AG04449 (cell line): Measurements from ENCODE around the gene CEP85L.

Source experiments
- CTCF ChIA-PET: fragments of 350-600 bp; formaldehyde crosslinking; extraction: SDS; loops from one replicate; lab custom pipeline; 2021; ENCODE audit warnings: antibody characterized with exemption; lab: Yijun Ruan, JAX
- POLR2A ChIA-PET: fragments of 400-600, 350-600 bp; formaldehyde crosslinking; extraction: SDS; loops from one replicate; lab custom pipeline; 2020; ENCODE audit warnings: antibody characterized with exemption, inconsistent platforms; lab: Yijun Ruan, JAX
- DNase-seq: peaks from one replicate; pipeline ENCODE4 v3.0.0-alpha.2; 2010; ENCODE audit warnings: low read depth, low spot score
- H3K4me3 ChIP-seq: 2 replicates; pipeline ENCODE4 v1.5.1; 2011; ENCODE audit warnings: low read depth, mild to moderate bottlenecking, control low read depth, low read length
- TF ChIP-seq, protein P1 (sequence below): IDR thresholded peaks from one replicate; pipeline ENCODE4 v1.5.1; 2011; ENCODE audit warnings: mild to moderate bottlenecking, moderate library complexity, low read length, control low read depth, inconsistent platforms; ENCODE audit not compliant: insufficient read depth; ENCODE audit errors: missing control alignments

CEP85L gene

DNA sequence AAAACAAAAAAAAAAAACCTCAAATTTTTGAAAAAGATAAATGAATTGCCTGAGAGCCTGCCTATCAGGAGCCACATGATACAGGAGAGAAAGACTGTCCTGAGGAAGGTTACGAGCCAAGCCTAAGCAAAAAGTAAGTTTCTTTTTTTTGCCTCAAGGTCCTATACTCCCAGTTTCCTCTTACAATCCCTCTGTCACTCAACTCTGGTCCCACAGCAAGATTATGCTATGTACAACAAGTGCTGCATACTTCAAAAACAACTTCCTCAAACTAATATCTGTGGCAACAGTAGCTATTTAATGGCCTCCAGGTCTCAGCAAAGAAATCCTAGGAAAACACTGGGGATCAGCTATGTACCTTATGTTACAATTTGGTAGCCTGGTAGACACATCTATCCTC lies 56.5 kb downstream of the CEP85L start:
- CTCF ChIA-PET: interaction anchor here (1.3 to 1.9 kb wide), 2 partner anchors 8 to 26 kb away, joined by 3 to 5 read pairs; no protein-coding TSS in a partner anchor
- no peak for DNase-seq
- TF ChIP-seq, protein P1, sequence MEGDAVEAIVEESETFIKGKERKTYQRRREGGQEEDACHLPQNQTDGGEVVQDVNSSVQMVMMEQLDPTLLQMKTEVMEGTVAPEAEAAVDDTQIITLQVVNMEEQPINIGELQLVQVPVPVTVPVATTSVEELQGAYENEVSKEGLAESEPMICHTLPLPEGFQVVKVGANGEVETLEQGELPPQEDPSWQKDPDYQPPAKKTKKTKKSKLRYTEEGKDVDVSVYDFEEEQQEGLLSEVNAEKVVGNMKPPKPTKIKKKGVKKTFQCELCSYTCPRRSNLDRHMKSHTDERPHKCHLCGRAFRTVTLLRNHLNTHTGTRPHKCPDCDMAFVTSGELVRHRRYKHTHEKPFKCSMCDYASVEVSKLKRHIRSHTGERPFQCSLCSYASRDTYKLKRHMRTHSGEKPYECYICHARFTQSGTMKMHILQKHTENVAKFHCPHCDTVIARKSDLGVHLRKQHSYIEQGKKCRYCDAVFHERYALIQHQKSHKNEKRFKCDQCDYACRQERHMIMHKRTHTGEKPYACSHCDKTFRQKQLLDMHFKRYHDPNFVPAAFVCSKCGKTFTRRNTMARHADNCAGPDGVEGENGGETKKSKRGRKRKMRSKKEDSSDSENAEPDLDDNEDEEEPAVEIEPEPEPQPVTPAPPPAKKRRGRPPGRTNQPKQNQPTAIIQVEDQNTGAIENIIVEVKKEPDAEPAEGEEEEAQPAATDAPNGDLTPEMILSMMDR: no peak
- POLR2A ChIA-PET: no interaction called here
- no peak overlapping the region for H3K4me3 ChIP-seq

DNA sequence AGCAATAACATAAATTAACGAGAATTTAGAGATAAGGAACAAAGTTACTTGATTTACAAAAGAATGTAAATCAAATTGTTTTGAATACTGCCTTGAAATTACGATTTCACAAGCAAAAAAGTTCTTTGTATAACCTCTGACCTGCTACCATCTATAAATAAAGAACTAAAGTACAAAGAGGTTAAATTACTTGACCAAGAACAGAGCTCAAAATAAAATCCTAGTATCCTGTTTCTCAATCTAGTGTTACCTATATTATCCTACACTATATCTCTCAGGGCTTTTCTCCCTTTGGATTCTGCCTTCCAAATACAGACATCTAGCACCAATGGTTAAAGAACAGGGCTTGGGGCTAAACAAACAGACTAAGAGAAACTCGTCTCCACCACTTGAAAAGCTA lies 59.5 kb downstream of the CEP85L start:
- H3K4me3 ChIP-seq: no peak overlapping the region
- TF ChIP-seq, protein P1: no peak
- no peak for DNase-seq
- ChIA-PET POLR2A (no interaction called here), CTCF (interaction anchor here (0.6 to 1.2 kb wide), 4 partner anchors 12 to 769 kb away, joined by 3 to 4 read pairs (median 3); no protein-coding TSS in a partner anchor)

DNA sequence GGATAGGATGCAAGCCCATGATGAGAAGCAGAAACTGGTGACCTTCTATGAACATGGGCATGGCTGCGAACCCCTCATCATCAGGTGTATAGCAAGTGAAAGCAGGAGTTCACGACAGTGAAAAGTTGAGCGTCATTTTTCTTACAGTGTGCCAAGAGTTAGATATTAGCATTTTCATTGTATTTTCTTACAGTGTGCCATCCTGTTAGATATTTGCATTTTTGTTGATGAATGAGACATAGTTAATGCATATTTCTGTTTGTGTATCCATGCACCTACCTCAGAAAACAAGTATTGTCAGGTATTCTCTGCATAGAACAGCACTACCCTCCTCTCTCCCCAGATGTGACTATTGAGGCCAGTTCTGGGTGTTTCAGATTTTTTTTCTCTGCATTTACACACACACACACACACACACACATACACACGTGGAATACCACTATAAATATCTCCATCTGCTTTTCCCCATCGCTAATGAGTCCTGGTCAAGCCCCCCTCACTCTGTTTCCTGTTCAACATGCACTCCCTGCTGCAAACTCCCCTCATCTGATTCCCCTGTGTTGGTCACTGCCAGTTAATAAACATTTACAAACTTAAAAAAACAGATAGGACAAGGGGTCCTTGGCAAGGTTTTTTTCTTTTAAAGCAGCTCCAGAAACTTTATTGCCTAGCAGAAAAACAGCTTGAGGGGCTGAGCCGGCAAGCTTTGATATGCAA lies 61.6 kb downstream of the CEP85L start:
- H3K4me3 ChIP-seq: no peak overlapping the region
- TF ChIP-seq, protein P1: no peak
- no peak for DNase-seq
- POLR2A ChIA-PET: no interaction called here
- CTCF ChIA-PET: no interaction called here

DNA sequence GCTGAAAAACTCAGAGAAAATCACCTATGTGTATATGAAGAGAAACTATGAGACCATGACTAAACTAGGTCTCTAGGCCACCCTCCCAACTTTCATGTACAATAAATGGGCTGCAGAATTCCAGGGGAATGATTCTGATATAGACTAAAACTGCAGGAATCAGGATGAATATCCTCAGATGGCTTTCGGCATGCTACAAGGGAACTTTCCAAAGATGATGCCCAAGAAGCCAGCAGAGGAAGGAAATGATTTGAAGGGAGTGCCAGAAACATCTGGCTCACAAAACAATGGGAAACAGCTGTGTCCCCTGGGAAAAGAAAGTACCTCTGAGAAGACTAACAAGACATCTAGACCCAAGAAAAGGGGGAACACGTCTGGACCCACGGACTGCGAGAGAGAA lies 62.2 kb downstream of the CEP85L start:
- no peak for DNase-seq
- ChIA-PET POLR2A (no interaction called here), CTCF (interaction anchor here (1.1 to 1.6 kb wide), 2 partner anchors 9 to 23 kb away, joined by 3 read pairs; no protein-coding TSS in a partner anchor)
- no peak overlapping the region for H3K4me3 ChIP-seq
- TF ChIP-seq, protein P1: no peak

DNA sequence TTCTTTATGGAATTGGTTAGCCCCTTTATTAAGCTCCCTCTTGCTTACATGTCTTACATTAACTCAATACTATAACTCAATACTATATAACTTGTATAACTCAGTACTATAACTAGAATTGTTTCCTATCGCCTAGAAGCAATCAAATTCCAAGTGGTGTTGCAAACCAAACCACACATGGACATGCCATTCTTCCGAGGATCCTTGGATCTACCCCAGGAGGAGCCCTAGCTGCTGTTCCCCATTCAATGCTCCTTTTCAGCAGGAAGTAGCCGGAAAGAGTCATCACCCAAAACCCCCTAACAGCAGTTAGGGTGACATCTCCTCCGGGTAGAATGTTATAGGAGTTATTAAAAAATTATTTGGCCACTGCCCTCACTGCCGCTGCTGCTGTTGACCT lies 62.8 kb downstream of the CEP85L start:
- H3K4me3 ChIP-seq: no peak overlapping the region
- CTCF ChIA-PET: interaction anchor here (1.1 to 1.6 kb wide), 2 partner anchors 8 to 24 kb away, joined by 3 read pairs; no protein-coding TSS in a partner anchor
- POLR2A ChIA-PET: no interaction called here
- TF ChIP-seq, protein P1: no peak
- DNase-seq: no peak

DNA sequence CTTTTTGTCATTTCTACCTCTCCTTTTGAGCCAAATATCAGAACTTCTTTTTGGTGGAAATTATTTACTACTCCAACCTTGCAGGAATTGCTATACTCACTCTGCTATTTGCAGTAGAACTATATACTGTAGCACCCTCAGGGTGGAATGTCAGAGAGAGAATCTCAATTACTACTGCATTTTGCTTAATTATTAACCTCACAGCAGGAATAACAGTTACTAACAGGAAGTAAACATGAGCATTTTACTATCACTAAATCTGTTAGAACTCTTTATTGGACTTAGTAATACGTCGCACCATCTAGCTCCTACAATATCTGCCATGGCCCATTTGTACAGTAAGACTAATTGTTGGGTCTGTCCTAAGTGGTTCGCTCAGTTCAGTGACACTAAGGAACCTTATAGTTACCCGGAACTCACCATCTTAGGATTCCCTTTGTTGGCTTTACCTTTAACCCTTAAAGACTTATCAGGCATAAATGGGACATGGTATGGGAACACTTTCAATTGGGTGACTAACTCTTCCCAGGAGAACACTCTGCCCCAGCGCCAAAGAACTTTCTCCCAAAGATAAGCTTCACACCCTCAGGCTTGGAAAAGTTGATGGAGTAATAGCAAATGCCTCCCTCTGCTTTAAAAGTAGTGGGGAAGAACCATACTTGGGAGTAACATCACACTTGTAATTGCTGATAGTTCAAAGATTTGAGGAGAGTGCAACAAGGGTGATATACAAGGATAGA lies 64.5 kb downstream of the CEP85L start:
- TF ChIP-seq, protein P1: no peak
- CTCF ChIA-PET: interaction anchor here (0.8 to 1.6 kb wide), 3 partner anchors 9 to 286 kb away, joined by 3 to 5 read pairs (median 3); no protein-coding TSS in a partner anchor
- H3K4me3 ChIP-seq: no peak overlapping the region
- POLR2A ChIA-PET: no interaction called here
- DNase-seq: no peak
